ENCODE data around the gene ARL6IP6. TPM values are rescaled to one million over a fixed set of nuclear protein-coding genes. Genes with fewer than 3 reads are reported as not detected.
"Not testable (repeated sequence)": the region's sequence is repeated elsewhere in the genome, so short reads cannot be mapped to it uniquely, and the experiment has no call there.

The ARL6IP6 gene
- total RNA-seq, 1 donor = 42.7 TPM

GRCh38 chr2:152718909-152719645, 657 bp downstream of the ARL6IP6 start:
- DNase-seq (ENCODE audit: low read depth) = peak; percentile 49
- no peak for TF ChIP-seq CTCF (IDR thresholded peaks at IDR 0.05; ENCODE audit: insufficient read depth, low read depth, low read length)
- H3K4me3 ChIP-seq (ENCODE audit: low read depth, low read length) = peak overlapping the region; percentile 82

- no peak for TF ChIP-seq CTCF (IDR thresholded peaks at IDR 0.05; ENCODE audit: insufficient read depth, low read depth, low read length)
- H3K4me3 ChIP-seq (ENCODE audit: low read depth, low read length) = no peak overlapping the region
- no peak for DNase-seq (ENCODE audit: low read depth)
These were observed 2.4 kb downstream of the ARL6IP6 start for GRCh38 chr2:152720794-152721193.

GRCh38 chr2:152722639-152723038, 4.2 kb downstream of the ARL6IP6 start:
- not testable (repeated sequence) for DNase-seq (ENCODE audit: low read depth); H3K4me3 ChIP-seq (ENCODE audit: low read depth, low read length)

- no peak for DNase-seq (ENCODE audit: low read depth)
These were observed 5.5 kb downstream of the ARL6IP6 start for GRCh38 chr2:152723918-152724317.

GRCh38 chr2:152729844-152730243, 11.4 kb downstream of the ARL6IP6 start:
- DNase-seq (ENCODE audit: low read depth) = no peak
- TF ChIP-seq CTCF (IDR thresholded peaks at IDR 0.05; ENCODE audit: insufficient read depth, low read depth, low read length) = no peak
- H3K4me3 ChIP-seq (ENCODE audit: low read depth, low read length) = no peak overlapping the region

More at GRCh38 chr2:152723918-152724317, 5.5 kb downstream of the ARL6IP6 start:
- no peak for TF ChIP-seq CTCF (IDR thresholded peaks at IDR 0.05; ENCODE audit: insufficient read depth, low read depth, low read length)
- no peak overlapping the region for H3K4me3 ChIP-seq (ENCODE audit: low read depth, low read length)

- H3K4me3 ChIP-seq (ENCODE audit: low read depth, low read length) = no peak overlapping the region
- peak; percentile 54 for DNase-seq (ENCODE audit: low read depth)
- TF ChIP-seq CTCF (IDR thresholded peaks at IDR 0.05; ENCODE audit: insufficient read depth, low read depth, low read length) = no peak
These were observed 12.3 kb downstream of the ARL6IP6 start for GRCh38 chr2:152730591-152731333.

- not testable (repeated sequence) for DNase-seq (ENCODE audit: low read depth); H3K4me3 ChIP-seq (ENCODE audit: low read depth, low read length)
These were observed 19.1 kb downstream of the ARL6IP6 start for GRCh38 chr2:152737509-152737908.
